ENCODE measurements around the gene POLDIP2.

- no peak for TF ChIP-seq POLR2A (IDR thresholded peaks at IDR 0.05)
- TF ChIP-seq CTCF (IDR thresholded peaks at IDR 0.05): no peak
Observed at GRCh38 chr17:28298449-28298848, 58.9 kb downstream of the POLDIP2 start.
